ENCODE data around the gene EXOSC10. TPM values are rescaled to one million over a fixed set of nuclear protein-coding genes. Genes with fewer than 3 reads are reported as not detected.

The EXOSC10 gene
- 100 to 1,000 TPM in 1 of 12 donors, 10 to 100 TPM in 10, not detected in 1; 46.7 to 107 (median 64.8) TPM for polyA plus RNA-seq (ENCODE audit: insufficient read length in 12 of 12)
- long read RNA-seq, donor 1, partial matches to known transcripts = 30 of 33 reads
- long read RNA-seq, donor 1, other reads (novel, unspliced or antisense) = 0 of 33 reads
- long read RNA-seq, donor 2, partial matches to known transcripts = 19 of 22 reads
- long read RNA-seq, donor 2, other reads (novel, unspliced or antisense) = 0 of 22 reads
- long read RNA-seq, donor 3, partial matches to known transcripts = 14 of 17 reads
- long read RNA-seq, donor 3, other reads (novel, unspliced or antisense) = 0 of 17 reads
- long read RNA-seq, donor 4, partial matches to known transcripts = 5 of 8 reads
- long read RNA-seq, donor 4, other reads (novel, unspliced or antisense) = 0 of 8 reads
- long read RNA-seq, donor 5, transcript EXOSC10-202 (25 exons, 2,808 nt) = major isoform, 9 of 31 reads
- long read RNA-seq, donor 5, partial matches to known transcripts = 22 of 31 reads
- long read RNA-seq, donor 5, other reads (novel, unspliced or antisense) = 0 of 31 reads
- long read RNA-seq, donor 6, partial matches to known transcripts = 5 of 7 reads
- long read RNA-seq, donor 6, other reads (novel, unspliced or antisense) = 0 of 7 reads
- long read RNA-seq, donor 7, partial matches to known transcripts = 0 of 3 reads
- long read RNA-seq, donor 7, other reads (novel, unspliced or antisense) = 0 of 3 reads
- long read RNA-seq, donor 8, partial matches to known transcripts = 12 of 16 reads
- long read RNA-seq, donor 8, other reads (novel, unspliced or antisense) = 0 of 16 reads
- long read RNA-seq, donor 9, partial matches to known transcripts = 0 of 1 reads
- long read RNA-seq, donor 9, other reads (novel, unspliced or antisense) = 0 of 1 reads
- long read RNA-seq, donor 10, partial matches to known transcripts = 21 of 25 reads
- long read RNA-seq, donor 10, other reads (novel, unspliced or antisense) = 0 of 25 reads
- long read RNA-seq, donor 11, transcript EXOSC10-202 (25 exons, 2,808 nt) = major isoform, 6 of 7 reads
- long read RNA-seq, donor 11, partial matches to known transcripts = 0 of 7 reads
- long read RNA-seq, donor 11, other reads (novel, unspliced or antisense) = 0 of 7 reads

GRCh38 chr1:11099310-11100148 is at the start of gene EXOSC10:
EXOSC10 (minus strand) TSS chr1:11099869; CDS start chr1:11099831, 38 bp downstream.
- DNase-seq = peak; percentile 92

GRCh38 chr1:11147197-11147770 is 47.6 kb upstream of the EXOSC10 start:
- DNase-seq = no peak

- no peak for DNase-seq
Measured at GRCh38 chr1:11145741-11146140, 46.1 kb upstream of the EXOSC10 start.

GRCh38 chr1:11144570-11145256 is 45.0 kb upstream of the EXOSC10 start:
- DNase-seq = no peak

GRCh38 chr1:11143907-11144306 is 44.2 kb upstream of the EXOSC10 start:
- DNase-seq = no peak

- no peak for DNase-seq
Measured at GRCh38 chr1:11143401-11143800, 43.7 kb upstream of the EXOSC10 start.

GRCh38 chr1:11142618-11143391 is 43.1 kb upstream of the EXOSC10 start:
- DNase-seq = no peak

GRCh38 chr1:11138952-11139351 is 39.3 kb upstream of the EXOSC10 start:
- DNase-seq = no peak

- no peak for DNase-seq
Measured at GRCh38 chr1:11138029-11138428, 38.4 kb upstream of the EXOSC10 start.

- no peak for DNase-seq
Measured at GRCh38 chr1:11134898-11135266, 35.2 kb upstream of the EXOSC10 start.

- no peak for DNase-seq
Measured at GRCh38 chr1:11134251-11134897, 34.7 kb upstream of the EXOSC10 start.

- DNase-seq = no peak
Measured at GRCh38 chr1:11132563-11133293, 33.1 kb upstream of the EXOSC10 start.

- no peak for DNase-seq
Measured at GRCh38 chr1:11131816-11132215, 32.1 kb upstream of the EXOSC10 start.

- no peak for DNase-seq
Measured at GRCh38 chr1:11130406-11130805, 30.7 kb upstream of the EXOSC10 start.

- DNase-seq = no peak
Measured at GRCh38 chr1:11129649-11130390, 30.2 kb upstream of the EXOSC10 start.

GRCh38 chr1:11126569-11126968 is 26.9 kb upstream of the EXOSC10 start:
- DNase-seq = no peak

- no peak for DNase-seq
Measured at GRCh38 chr1:11125931-11126330, 26.3 kb upstream of the EXOSC10 start.

GRCh38 chr1:11124965-11125364 is 25.3 kb upstream of the EXOSC10 start:
- DNase-seq = no peak
